K562 (cell line): ENCODE measurements around the gene DLGAP1. TPM values are rescaled to one million over a fixed set of nuclear protein-coding genes. Genes with fewer than 3 reads are reported as not detected.

Experiments used
- ATF7 ChIP-seq: fragments of 450-650 bp; IDR thresholded peaks from 2 replicates; pipeline ENCODE4 v1.7.1; 2014; ENCODE audit warnings: mild to moderate bottlenecking, moderate library complexity
- CBFA2T2 ChIP-seq: fragments of 450-650 bp; conservative IDR thresholded peaks from 2 replicates; pipeline ENCODE4 v1.6.1; 2017; ENCODE audit warnings: mild to moderate bottlenecking
- CBX3 ChIP-seq, 2 experiments: IDR thresholded peaks; 1 replicate in 1 of 2; 2 replicates in 1 of 2; pipeline ENCODE4 v1.6.1; 2012; ENCODE audit warnings: inconsistent platforms in 2 of 2, low read length in 2 of 2, borderline replicate concordance in 1 of 2, control low read depth in 1 of 2
- E2F8 ChIP-seq: fragments of 450-650 bp; IDR thresholded peaks from 2 replicates; pipeline ENCODE4 v1.7.1; 2018; ENCODE audit warnings: mild to moderate bottlenecking, low read depth; ENCODE audit not compliant: partially characterized antibody
- GTF2E2 ChIP-seq: fragments of 200-800 bp; sonication (Bioruptor generic); IDR thresholded peaks from 2 replicates; pipeline ENCODE4 v1.6.1; 2016; ENCODE audit warnings: missing genetic modification characterization, missing compliant biosample characterization
- HNRNPH1 ChIP-seq: fragments of 200-400 bp; formaldehyde crosslinking; optimal IDR thresholded peaks from 2 replicates; pipeline ENCODE3; 2017; ENCODE audit warnings: low read depth, mild to moderate bottlenecking, low read length, moderate library complexity
- KAT2B ChIP-seq: IDR thresholded peaks from one replicate; pipeline ENCODE4 v1.6.1; 2012; ENCODE audit warnings: low read depth, mild to moderate bottlenecking, control low read depth, inconsistent platforms, low read length, moderate library complexity
- PHTF2 ChIP-seq: fragments of 250-450 bp; sonication (Bioruptor Pico); IDR thresholded peaks from 2 replicates; pipeline ENCODE4 v1.5.0; 2021; ENCODE audit warnings: mild to moderate bottlenecking
- RBFOX2 ChIP-seq: fragments of 200-400 bp; formaldehyde crosslinking; IDR thresholded peaks from 2 replicates; pipeline ENCODE4 v1.6.1; 2017; ENCODE audit warnings: low read depth, mild to moderate bottlenecking, low read length, moderate library complexity
- ZNF143 ChIP-seq: sonication (generic); formaldehyde crosslinking; IDR thresholded peaks from 2 replicates; pipeline ENCODE4 v1.9.0; 2022; ENCODE audit warnings: mild to moderate bottlenecking, missing genetic modification reagents
- ZNF217 ChIP-seq: sonication (generic); formaldehyde crosslinking; IDR thresholded peaks from 2 replicates; pipeline ENCODE4 v1.8.0; 2022; ENCODE audit warnings: mild to moderate bottlenecking, missing genetic modification reagents
- ZNF23 ChIP-seq: fragments of 250-450 bp; sonication (Bioruptor Pico); IDR thresholded peaks from 2 replicates; pipeline ENCODE4 v1.4.0; 2020; ENCODE audit warnings: mild to moderate bottlenecking
- ZNF274 ChIP-seq: IDR thresholded peaks from 2 replicates; pipeline ENCODE4 v1.6.1; 2011; ENCODE audit warnings: low read depth, mild to moderate bottlenecking, low read length, moderate library complexity, borderline replicate concordance
- ZNF408 ChIP-seq: fragments of 250-450 bp; sonication (Bioruptor Pico); IDR thresholded peaks from 2 replicates; pipeline ENCODE4 v1.4.0; 2020; ENCODE audit warnings: low read depth, mild to moderate bottlenecking, moderate library complexity
- ZNF444 ChIP-seq: fragments of 250-450 bp; sonication (Bioruptor Pico); IDR thresholded peaks from 2 replicates; pipeline ENCODE4 v1.4.0; 2020; ENCODE audit warnings: mild to moderate bottlenecking, moderate library complexity
- ZNF511 ChIP-seq: sonication (generic); formaldehyde crosslinking; IDR thresholded peaks from 2 replicates; pipeline ENCODE4 v1.8.0; 2022; ENCODE audit warnings: mild to moderate bottlenecking, missing genetic modification reagents
- ZNF668 ChIP-seq: fragments of 250-450 bp; sonication (Bioruptor Pico); IDR thresholded peaks from 2 replicates; pipeline ENCODE4 v1.8.0; 2022; ENCODE audit warnings: mild to moderate bottlenecking, inconsistent platforms
- polyA plus RNA-seq, 8 experiments: library from polyadenylated mRNA; depleted of rRNA in 4 of 8; stranded (reverse) in 5 of 8; unstranded in 3 of 8; fragments of >200 nt; fragmentation: Nextera tagmentation in 2 of 8; fragmentation: Illumina TruSeq in 1 of 8; extraction: Ambion mirVana in 2 of 8; extraction: Trizol in 1 of 8; gene quantifications; 2 replicates each; pipeline versions ENCODE4 v1.2.1 to v1.2.3, GENCODE V29; 2011 to 2014; ENCODE audit warnings: inconsistent platforms in 1 of 8, missing spikeins in 1 of 8
- total RNA-seq, 7 experiments: library from RNA; depleted of rRNA in 6 of 7; stranded (reverse); fragments of >200 nt in 6 of 7; fragmentation: Illumina TruSeq in 2 of 7; extraction: Trizol in 2 of 7; gene quantifications; 2 replicates each; pipeline versions ENCODE4 v1.2.1 to v1.2.3, GENCODE V29; 2011 to 2021; ENCODE audit warnings: low replicate concordance in 1 of 7
- TF ChIP-seq, protein P1 (sequence below): IDR thresholded peaks from 2 replicates; pipeline ENCODE4 v1.6.1; 2016; ENCODE audit warnings: missing genetic modification characterization, missing compliant biosample characterization
- TF ChIP-seq, protein P2 (sequence below): fragments of 450-650 bp; IDR thresholded peaks from 2 replicates; pipeline ENCODE4 v1.7.0; 2016; ENCODE audit warnings: borderline replicate concordance
- TF ChIP-seq, protein P3 (sequence below): fragments of 250-450 bp; sonication (Bioruptor Pico); IDR thresholded peaks from 2 replicates; pipeline ENCODE4 v1.5.0; 2022; ENCODE audit warnings: mild to moderate bottlenecking

The DLGAP1 gene
- total and polyA plus RNA-seq, 9 of the 15 experiments (the other 6 are each of a cell fraction or from before 2014, with no cell fraction given): 0.04 to 0.22 (median 0.08) TPM

- TF ChIP-seq, protein P1, sequence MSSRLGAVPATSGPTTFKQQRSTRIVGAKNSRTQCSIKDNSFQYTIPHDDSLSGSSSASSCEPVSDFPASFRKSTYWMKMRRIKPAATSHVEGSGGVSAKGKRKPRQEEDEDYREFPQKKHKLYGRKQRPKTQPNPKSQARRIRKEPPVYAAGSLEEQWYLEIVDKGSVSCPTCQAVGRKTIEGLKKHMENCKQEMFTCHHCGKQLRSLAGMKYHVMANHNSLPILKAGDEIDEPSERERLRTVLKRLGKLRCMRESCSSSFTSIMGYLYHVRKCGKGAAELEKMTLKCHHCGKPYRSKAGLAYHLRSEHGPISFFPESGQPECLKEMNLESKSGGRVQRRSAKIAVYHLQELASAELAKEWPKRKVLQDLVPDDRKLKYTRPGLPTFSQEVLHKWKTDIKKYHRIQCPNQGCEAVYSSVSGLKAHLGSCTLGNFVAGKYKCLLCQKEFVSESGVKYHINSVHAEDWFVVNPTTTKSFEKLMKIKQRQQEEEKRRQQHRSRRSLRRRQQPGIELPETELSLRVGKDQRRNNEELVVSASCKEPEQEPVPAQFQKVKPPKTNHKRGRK (tag): no peak
- no peak for TF ChIP-seq E2F8
- 0 out of 2 replicates have a peak, but pooled peaks have one; percentile 69 for TF ChIP-seq ZNF511 (CRISPR knock-in tag)
- no peak for TF ChIP-seq ATF7
- peak; percentile 14; the same call in 1 of the 2 replicates for TF ChIP-seq ZNF23 (CRISPR knock-in tag)
- TF ChIP-seq PHTF2 (CRISPR knock-in tag): no peak
- TF ChIP-seq ZNF408 (CRISPR knock-in tag): no peak
- TF ChIP-seq ZNF143 (CRISPR knock-in tag): no peak
- TF ChIP-seq, protein P2, sequence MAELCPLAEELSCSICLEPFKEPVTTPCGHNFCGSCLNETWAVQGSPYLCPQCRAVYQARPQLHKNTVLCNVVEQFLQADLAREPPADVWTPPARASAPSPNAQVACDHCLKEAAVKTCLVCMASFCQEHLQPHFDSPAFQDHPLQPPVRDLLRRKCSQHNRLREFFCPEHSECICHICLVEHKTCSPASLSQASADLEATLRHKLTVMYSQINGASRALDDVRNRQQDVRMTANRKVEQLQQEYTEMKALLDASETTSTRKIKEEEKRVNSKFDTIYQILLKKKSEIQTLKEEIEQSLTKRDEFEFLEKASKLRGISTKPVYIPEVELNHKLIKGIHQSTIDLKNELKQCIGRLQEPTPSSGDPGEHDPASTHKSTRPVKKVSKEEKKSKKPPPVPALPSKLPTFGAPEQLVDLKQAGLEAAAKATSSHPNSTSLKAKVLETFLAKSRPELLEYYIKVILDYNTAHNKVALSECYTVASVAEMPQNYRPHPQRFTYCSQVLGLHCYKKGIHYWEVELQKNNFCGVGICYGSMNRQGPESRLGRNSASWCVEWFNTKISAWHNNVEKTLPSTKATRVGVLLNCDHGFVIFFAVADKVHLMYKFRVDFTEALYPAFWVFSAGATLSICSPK: no peak
- TF ChIP-seq, protein P3, sequence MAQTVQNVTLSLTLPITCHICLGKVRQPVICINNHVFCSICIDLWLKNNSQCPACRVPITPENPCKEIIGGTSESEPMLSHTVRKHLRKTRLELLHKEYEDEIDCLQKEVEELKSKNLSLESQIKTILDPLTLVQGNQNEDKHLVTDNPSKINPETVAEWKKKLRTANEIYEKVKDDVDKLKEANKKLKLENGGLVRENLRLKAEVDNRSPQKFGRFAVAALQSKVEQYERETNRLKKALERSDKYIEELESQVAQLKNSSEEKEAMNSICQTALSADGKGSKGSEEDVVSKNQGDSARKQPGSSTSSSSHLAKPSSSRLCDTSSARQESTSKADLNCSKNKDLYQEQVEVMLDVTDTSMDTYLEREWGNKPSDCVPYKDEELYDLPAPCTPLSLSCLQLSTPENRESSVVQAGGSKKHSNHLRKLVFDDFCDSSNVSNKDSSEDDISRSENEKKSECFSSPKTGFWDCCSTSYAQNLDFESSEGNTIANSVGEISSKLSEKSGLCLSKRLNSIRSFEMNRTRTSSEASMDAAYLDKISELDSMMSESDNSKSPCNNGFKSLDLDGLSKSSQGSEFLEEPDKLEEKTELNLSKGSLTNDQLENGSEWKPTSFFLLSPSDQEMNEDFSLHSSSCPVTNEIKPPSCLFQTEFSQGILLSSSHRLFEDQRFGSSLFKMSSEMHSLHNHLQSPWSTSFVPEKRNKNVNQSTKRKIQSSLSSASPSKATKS (CRISPR knock-in tag): no peak
- TF ChIP-seq RBFOX2: peak; percentile 76
- no peak for TF ChIP-seq ZNF217 (CRISPR knock-in tag)
- no peak for TF ChIP-seq KAT2B
- TF ChIP-seq CBFA2T2: no peak
- no peak for TF ChIP-seq HNRNPH1
- TF ChIP-seq ZNF274: no peak
- TF ChIP-seq GTF2E2 (tag): no peak
- no peak for TF ChIP-seq CBX3 (IDR thresholded peaks at IDR 0.05; ENCODE audit: borderline replicate concordance in 1 of 2, low read length in 2 of 2)
- no peak for TF ChIP-seq ZNF444 (CRISPR knock-in tag)
- TF ChIP-seq ZNF668 (CRISPR knock-in tag): no peak
Measured at GRCh38 chr18:3449512-3450011, 1005.5 kb downstream of the DLGAP1 start (continued).
